GM12872 (cell line): ENCODE measurements around the gene MAPT.

ENCODE experiments used
- TF ChIP-seq, protein P1 (sequence below): IDR thresholded peaks from 3 replicates; pipeline ENCODE4 v1.5.1; 2011; ENCODE audit warnings: low read depth, mild to moderate bottlenecking, low read length, moderate library complexity; ENCODE audit not compliant: insufficient read depth

The MAPT gene

DNA sequence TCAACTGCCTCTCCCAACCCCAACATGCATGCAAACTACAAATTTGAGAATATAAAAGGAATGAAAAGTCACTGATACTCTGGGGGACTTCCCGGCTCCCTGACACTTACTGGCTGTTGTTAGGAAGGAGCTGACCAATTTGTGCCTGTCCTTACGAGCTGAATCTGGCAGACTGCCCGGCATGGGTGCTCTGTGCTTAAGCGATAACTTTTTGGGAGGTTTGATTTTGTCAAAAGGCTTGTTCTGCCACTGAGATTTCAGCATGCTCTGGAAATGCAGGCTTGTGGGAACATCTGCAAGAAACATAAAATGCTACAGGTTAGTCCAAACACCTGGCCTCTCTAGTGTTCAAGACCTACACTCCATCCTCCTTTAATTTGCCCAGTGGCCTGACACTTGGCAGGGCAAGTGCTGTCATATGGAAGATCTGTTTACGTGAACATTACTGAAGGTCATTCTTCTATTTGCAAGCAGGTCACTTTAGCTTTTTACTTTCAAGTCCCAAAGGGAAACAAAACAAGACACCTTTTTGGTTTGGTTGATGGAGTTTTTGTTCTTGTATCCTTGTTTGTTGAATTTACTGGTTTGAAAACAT lies 145.3 kb downstream of the MAPT start:
- TF ChIP-seq, protein P1, sequence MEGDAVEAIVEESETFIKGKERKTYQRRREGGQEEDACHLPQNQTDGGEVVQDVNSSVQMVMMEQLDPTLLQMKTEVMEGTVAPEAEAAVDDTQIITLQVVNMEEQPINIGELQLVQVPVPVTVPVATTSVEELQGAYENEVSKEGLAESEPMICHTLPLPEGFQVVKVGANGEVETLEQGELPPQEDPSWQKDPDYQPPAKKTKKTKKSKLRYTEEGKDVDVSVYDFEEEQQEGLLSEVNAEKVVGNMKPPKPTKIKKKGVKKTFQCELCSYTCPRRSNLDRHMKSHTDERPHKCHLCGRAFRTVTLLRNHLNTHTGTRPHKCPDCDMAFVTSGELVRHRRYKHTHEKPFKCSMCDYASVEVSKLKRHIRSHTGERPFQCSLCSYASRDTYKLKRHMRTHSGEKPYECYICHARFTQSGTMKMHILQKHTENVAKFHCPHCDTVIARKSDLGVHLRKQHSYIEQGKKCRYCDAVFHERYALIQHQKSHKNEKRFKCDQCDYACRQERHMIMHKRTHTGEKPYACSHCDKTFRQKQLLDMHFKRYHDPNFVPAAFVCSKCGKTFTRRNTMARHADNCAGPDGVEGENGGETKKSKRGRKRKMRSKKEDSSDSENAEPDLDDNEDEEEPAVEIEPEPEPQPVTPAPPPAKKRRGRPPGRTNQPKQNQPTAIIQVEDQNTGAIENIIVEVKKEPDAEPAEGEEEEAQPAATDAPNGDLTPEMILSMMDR: no peak

DNA sequence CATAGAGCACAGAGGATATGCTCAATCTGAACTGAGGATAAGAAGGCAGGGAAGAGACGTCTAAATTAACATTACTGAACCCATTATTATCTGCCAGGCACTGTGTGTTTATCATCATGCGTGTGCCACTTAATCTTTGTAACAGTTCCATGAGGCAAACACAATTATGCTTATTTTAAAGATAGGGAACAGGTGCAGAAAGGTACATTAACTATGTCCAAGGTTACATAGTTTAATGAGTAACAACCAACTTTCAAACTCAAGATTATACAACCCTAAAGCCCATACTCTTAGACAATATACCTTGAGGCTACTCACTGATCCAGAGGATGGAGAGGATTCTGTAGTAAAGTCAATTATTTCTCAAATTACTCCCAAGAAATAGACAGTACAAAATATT lies 147.9 kb downstream of the MAPT start:
- TF ChIP-seq, protein P1: no peak

DNA sequence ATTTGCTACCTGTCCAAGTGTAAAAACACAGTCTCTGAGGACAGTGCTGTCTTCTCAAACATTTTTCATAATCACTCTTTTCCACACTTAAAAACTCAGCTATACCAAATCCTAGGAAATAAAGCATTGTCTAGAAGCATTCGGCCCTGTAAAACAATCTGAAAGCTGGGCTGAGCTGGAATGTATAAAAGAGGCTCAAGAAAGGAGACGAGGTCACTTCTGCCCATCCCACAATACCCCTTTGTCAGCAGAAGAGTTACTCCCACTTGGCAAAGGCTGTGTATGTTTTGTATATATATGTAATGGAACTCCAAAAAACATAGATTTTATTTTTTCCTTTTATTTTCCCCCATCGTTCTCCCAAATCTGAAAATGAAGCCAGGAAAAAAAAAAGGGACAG lies 148.6 kb downstream of the MAPT start:
- TF ChIP-seq, protein P1: no peak

DNA sequence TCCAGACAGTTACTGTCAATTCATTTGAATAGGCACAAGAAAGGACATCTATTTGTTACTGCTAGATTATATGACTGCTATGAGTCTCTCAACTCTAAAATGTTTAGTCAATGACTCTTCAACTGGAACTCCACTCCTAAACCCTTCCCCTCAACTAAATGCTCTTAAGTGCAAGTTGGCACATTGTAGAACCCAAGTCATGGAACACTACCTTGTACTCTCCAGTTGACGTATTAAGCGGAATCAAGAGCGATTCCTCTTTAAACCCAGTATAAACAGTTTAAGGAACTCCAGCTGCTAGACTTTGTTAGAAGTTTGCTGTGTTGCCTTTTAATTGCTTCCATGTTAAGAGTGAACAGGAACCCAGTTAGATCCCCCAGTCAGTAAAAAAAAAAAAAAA lies 149.3 kb downstream of the MAPT start:
- TF ChIP-seq, protein P1: no peak

DNA sequence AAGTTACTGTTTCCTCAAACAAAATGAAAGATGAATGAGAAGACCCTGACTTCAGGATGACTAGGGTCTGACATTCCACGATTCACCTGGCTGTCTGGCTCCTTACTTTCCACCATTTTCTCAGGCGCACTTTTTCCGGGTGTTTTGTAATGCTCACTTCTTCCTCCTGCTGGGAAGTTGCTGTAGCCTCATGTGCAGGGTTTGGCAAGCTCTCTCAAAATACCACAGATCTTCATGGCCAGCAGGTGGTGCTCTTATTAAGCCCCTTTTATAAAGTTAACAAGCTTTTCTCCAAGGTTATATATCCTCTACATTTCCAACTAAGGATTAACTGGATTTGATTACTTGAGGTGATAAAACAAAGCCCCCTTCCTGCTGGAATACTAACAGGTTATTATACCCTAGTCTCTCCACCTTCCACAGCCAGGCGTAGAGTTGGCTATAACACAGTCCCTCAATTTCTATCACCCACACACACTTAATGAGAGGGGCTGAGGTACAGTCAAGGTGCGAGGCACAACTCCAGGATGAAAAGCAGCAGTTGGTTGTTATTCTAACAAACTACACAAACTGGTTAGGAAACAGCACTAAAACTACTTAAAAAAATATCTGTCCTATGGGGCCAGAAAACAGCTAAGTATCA lies 150.1 kb downstream of the MAPT start:
- TF ChIP-seq, protein P1: peak; percentile 77

DNA sequence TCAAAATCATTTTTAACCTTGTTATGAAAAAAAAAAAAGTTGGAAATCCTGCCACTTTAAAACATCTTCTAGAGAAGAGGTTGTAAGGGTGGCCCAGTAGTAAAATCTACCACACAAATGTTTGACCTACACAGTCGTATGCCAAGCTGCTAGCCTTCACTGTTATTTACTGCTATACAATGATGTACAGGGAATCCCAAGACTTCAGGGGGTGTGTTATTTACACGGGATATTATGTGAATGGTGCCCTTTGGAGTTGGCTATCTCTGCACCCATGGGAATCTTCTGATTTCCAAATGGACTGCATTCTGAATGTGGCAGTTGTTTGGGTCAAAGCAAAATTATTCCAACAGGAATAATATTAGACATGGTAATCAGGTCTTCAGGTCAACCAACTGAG lies 150.6 kb downstream of the MAPT start:
- TF ChIP-seq, protein P1: no peak

DNA sequence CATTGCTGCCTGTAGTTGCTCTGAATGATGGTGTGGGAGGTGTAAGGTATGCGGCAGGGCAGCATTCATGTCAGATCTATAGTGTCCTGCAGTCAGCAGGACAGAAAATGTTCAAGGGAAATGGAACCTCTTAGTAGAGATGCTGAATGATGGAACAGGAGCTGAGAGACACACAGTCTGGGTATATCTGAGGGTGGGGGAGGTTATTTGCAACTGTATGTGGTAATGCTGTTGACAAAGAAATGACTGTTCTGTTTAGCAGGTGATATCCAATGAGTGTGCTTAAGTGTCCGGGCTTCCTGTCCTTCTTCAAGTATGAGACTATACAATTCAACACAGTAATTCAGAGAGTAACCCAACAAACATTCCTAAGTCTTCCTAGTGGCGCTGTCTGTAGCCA lies 151.3 kb downstream of the MAPT start:
- TF ChIP-seq, protein P1: no peak
